Stimulated activated CD8-positive, alpha-beta memory T cell treated with anti-CD3 and anti-CD28 coated beads, Interleukin-15, amount 100 ng/mL, for 24 hours (primary cell): ENCODE measurements around the gene LYAR.

Experiments
- DNase-seq: peaks from one replicate; pipeline ENCODE4 v3.0.0-alpha.2; 2020; ENCODE audit warnings: low read depth

LYAR gene

DNA sequence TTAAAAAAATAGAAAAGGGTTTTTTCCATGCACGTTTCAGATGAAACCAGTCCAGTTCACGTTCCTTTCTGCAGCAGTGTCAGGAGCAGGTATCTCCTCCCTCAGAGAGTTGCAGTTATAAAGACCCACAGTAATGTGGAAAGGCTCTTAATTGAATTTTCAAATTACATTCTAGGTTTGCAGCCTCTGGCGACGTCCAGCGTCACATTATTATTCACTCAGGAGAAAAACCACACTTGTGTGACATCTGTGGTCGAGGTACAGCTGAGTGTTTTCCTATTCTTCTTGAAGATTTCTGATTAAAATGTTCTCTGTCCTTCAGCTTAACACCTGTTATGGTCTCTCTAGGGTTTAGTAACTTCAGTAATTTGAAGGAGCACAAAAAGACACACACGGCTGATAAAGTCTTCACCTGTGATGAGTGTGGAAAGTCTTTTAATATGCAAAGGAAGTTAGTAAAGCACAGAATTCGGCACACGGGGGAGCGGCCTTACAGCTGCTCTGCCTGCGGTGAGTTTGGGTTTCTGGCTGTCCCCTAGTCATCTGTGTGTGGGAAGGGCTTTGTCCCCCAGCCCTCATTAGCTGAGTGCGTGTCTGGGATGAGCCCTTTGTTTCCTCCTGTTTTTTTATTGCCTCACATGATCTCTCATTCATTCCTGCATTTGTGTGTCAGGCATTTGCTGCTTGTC, 25.7 kb upstream of the LYAR start:
- DNase-seq, result no peak

- DNase-seq, result no peak
Measured at GRCh38 chr4:4311193-4311592, 21.2 kb upstream of the LYAR start.

DNA sequence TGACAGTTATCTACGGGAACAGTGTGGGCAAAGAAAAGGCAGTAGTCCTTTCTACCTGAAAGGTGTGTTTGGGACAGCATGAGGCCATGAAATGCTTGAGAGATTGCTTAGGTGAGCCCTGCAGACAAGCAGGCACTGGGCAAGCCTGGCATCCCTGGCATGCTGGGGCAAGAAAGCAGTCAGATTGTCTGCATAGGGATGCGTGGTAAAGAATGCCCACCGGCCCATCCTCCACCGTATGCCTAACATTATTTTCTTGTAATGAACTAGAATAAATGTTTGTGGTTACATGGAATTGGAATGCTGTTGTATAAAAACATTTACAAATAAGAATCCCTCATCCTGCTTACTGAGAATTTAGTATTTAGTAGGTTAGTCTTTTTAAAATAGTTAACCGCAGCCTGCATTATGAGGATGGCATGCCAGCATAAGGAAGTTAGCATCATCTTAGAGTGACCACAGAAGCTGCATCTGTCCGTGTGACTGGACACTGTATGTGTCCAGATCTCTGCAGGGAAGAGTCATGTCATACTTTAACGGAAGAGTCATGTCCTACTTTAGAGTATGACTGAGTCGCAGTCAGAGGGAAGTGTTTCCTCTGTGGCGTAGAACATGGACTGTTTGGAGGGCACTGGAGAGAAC, 19.0 kb upstream of the LYAR start:
- no peak for DNase-seq

DNA sequence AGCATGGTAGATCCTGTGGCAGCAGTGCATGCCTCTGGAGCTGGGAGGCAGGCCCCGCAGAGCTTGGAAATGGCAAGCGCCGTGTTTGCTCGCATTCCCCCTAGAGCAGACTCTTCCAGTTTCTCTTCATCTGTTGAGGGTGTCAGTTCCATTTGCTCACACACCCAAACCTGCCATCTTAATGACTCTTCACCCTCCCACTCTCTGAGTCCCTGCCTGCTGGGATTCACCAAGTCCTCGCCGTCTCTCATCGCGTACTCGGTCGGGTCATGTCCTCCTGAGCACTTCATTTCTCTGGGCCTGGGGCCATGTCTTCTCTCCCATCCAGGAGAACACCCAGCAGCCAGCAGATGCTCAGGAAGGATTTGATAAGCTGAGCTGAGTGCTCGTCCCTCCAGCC, 17.0 kb upstream of the LYAR start:
- DNase-seq, result no peak

DNA sequence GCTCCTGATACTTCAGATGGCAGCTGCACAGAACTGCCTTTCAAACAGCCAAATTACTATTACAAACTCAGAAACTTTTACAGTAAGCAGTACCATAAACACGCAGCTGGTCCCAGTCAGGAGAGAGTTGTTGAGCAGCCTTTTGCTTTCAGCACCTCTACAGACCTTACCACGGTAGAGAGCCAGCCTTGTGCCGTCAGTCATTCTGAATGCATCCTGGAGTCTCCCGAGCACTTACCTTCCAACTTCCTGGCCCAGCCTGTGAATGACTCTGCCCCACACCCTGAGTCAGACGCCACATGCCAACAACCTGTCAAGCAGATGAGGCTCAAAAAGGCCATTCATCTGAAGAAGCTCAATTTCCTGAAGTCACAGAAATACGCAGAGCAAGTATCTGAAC, 12.5 kb upstream of the LYAR start:
- no peak for DNase-seq

DNA sequence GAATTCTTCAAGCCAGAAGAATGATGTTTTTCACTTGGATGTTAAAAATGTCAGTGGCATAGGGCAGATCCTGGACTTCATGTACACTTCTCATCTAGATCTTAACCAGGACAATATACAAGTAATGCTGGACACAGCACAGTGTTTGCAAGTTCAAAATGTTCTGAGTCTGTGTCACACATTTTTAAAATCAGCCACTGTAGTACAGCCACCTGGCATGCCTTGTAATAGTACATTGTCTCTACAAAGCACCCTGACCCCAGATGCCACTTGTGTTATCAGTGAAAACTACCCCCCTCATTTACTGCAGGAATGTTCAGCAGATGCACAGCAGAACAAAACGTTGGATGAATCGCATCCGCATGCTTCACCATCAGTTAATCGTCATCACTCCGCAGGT, 12.0 kb upstream of the LYAR start:
- DNase-seq, result no peak

DNA sequence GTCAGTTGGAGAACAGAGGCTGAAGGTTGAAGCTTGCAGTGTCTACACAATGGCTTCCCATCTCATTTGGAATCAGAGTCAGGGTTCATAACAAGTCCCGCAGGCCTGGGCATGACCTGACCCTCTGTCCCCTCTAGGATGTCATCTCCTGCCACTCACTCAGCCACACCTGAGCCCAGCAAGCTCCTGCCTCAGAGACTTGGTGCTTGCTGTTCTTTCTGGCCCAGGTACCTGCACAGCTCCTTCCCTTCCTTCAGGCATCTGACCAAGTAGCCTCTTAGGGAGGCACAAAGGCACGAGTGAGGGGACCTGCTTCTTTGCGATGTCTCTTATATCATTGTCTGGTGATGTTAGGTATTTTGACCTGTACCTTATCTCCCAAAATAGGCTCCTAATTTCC, 9.1 kb upstream of the LYAR start:
- no peak for DNase-seq

- no peak for DNase-seq
Measured at GRCh38 chr4:4296283-4296846, 6.4 kb upstream of the LYAR start.

DNA sequence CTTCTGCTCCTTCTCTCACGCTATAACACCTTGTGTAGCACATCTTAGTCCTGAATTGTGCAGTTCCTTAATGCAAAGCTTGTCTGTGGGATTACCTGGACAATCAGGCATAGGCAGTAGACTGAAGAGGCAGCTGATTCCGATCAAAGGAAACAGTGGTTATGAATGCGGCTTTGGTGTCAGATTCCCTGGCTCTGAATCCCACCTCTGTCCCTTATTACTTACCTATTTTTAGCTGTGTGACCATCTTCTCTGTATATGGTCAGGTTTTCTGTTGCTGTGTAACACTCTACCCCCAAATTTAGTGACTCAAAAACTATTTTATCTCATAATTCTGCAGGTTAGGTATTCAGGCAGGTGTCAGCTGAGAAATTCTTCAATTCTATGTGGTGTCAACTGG, 3.3 kb upstream of the LYAR start:
- no peak for DNase-seq

GRCh38 chr4:4289597-4289940, 385 bp downstream of the LYAR start:
- no peak for DNase-seq

GRCh38 chr4:4289055-4289454, 899 bp downstream of the LYAR start:
- no peak for DNase-seq

DNA sequence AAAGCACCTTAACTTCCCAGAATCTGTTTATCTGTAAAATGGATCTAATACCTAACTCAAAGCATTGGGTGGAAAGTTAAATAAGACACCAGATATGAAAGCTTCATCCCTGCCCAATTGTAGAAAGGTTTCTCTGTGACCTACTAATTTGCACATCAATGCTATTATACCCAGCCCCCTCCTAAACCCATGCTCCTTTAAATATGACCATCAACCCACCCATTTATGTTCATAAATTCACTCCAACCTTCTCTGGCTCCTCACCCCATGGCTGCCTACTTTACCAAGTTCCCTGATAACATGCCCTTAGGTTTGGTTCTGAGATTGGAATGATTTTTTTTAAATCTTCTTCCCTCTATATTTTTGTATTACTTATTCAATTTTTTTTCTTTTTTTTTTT, 1.9 kb downstream of the LYAR start:
- DNase-seq, result no peak

DNA sequence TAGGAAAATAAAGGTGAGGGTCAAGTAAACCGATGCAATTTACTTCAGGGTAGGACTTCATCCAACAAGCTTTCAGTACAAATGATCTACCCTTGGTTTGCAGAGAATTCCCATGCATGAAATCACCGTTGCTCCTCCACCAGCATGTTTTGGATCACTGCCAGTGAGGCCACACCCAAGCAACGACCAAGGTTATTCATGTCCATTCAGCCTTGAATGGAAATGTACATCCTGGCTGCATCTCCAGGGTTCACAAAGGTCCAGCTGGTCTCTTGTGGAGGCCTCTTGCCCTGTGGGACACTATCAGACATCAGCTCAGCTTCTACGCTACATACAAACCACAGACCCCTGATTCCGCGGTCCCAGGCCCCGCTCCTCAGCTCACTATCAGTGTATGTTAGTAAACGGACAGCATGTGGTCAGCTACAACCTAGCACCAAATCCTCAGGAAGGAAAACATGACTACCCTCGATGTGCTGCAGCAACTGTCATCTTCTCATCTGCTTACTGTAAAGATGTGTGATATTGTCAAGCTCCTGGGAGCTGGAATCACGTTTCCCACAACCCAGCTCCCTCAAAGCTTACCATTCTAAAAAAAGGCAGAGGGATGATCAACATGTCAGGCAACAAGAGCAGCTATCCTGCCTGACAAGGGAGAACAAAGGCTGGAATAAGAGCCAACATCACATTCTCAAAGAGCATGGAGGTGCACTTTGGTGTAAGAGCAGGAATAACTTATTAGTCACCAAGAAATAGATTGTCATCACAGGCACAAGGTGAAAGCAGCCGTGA, 4.9 kb downstream of the LYAR start:
- no peak for DNase-seq

GRCh38 chr4:4281787-4282186, 8.2 kb downstream of the LYAR start:
- no peak for DNase-seq

GRCh38 chr4:4277531-4277930, 12.4 kb downstream of the LYAR start:
- no peak for DNase-seq

- no peak for DNase-seq
Measured at GRCh38 chr4:4274226-4274625, 15.7 kb downstream of the LYAR start.

- DNase-seq, result no peak
Measured at GRCh38 chr4:4271912-4272311, 18.0 kb downstream of the LYAR start.

GRCh38 chr4:4270529-4270928, 19.4 kb downstream of the LYAR start:
- DNase-seq, result no peak

DNA sequence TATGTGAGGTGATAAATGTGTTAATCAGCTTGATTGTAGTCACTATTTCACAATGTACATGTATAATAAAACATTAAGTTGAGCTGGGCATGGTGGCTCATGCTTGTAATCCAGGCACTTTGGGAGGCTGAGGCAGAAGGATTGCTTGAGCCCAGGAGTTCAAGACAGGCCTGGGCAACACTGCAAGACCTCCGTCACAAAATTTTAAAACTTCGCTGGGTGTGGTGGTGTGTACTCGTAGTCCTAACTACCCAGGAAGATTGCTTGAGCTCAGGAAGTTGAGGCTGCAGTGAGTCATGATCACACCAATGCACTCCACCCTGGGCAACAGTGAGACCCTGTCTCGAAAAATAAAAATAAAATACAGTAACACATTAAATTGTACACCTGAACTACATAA, 20.1 kb downstream of the LYAR start:
- no peak for DNase-seq

DNA sequence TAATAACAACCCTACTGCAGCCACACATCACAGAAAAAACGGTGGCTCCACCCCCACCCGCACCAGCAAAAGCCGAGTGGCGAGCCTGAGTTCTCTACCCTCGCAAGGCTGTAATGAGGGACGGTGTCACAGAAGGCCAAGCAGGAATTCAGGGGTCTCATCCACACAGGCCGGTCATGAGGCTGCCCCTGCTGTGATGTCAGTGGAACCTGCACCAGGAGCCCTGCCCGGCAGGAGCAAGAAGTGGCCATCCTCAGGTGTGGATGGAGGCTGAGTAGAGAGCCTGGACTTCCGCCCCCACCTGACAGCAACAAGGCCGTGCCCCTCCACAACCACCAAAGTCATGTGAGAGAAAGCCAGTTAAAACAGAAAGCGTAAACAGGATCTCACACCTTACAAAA, 20.6 kb downstream of the LYAR start:
- no peak for DNase-seq

DNA sequence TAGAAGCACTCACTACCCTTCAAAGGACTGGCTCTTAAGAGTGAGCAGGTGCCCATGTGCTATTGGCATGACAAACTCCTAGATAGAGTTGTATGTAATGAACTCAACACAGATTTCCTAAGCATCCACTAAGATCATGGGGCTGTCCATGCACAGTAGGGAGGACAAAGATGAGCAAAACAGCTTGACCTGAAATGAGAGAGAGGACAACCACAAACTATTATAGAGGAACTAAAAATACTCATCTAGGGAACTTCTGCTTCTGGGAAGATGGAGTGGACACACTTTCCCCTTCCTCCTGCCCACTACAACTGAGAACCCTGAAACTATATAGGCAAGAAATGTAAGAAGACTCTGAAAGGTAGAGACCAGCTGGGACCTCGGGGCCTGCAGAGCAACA, 21.2 kb downstream of the LYAR start:
- no peak for DNase-seq

DNA sequence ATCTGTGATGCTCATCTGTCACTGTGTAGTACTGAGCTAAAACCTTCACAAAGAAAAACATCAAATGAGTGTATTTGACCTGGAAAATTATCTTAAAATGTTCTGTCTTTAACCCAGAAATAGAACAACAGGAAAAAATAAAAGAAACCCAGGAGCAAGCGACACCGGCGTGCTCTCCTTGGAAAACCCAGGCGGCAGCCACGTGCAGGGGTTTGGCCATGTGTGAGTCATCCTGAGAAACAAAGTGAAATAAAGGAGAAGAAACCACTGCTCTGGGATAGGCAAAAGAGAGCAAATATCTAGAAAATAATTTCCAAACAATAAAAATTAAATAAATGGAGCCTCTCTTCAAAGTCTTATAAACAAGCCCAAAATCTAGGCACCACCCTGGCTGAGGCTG, 22.0 kb downstream of the LYAR start:
- DNase-seq, result no peak

- no peak for DNase-seq
Measured at GRCh38 chr4:4260185-4260751, 29.7 kb downstream of the LYAR start.
